ENCODE measurements around the gene SCP2. TPM values are rescaled to one million over a fixed set of nuclear protein-coding genes. Genes with fewer than 3 reads are reported as not detected.

Gene SCP2
- total RNA-seq, 2 experiments from 2014 or later: 67.4 to 67.9 TPM

DNA sequence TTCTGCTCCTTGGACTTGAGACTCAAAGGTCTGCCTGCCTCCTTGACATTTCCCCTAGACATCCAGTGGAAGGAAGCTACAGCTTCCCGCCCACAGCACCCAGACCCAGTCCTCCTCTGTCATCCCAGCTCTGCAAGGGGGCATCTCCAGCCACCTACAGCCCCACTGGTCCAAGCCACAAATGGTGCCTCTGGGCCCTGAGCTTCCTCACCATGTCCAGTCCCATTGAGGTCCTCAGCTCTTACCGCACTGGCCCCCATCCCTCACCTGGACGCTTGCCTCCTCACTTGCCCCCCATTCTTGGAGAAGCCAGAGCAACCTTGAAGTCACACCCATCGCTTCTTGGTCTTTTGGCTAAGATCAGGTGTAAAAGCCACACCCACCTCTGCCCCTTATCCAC, 148.1 kb downstream of the SCP2 start:
- POLR2A ChIA-PET: no interaction called here
- CTCF ChIA-PET: no interaction called here

GRCh38 chr1:53075761-53076163, 148.7 kb downstream of the SCP2 start:
- ChIA-PET CTCF (no interaction called here), POLR2A (no interaction called here)

DNA sequence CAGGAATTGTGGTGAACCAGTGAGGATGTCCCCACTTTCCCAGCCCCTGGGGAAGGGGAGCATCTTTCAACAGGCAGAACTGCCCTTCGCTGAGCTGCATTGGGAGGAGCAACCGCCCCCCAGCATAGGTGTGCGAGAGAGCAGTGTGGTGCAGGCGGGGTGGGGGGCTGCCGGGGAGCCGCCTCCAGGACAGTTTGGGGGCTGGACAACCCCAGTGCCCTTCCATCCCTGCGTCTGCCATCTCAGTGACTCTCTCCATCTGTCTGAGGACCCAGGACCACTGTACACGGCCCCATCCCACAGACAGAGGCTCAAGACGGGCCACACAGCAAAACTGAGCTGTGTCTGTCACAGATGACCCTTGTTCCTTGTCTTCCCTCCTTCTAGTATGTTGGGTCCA, 149.1 kb downstream of the SCP2 start:
- POLR2A ChIA-PET: no interaction called here
- CTCF ChIA-PET: no interaction called here

GRCh38 chr1:53076721-53077598, 149.9 kb downstream of the SCP2 start:
- POLR2A ChIA-PET: no interaction called here
- CTCF ChIA-PET: no interaction called here

DNA sequence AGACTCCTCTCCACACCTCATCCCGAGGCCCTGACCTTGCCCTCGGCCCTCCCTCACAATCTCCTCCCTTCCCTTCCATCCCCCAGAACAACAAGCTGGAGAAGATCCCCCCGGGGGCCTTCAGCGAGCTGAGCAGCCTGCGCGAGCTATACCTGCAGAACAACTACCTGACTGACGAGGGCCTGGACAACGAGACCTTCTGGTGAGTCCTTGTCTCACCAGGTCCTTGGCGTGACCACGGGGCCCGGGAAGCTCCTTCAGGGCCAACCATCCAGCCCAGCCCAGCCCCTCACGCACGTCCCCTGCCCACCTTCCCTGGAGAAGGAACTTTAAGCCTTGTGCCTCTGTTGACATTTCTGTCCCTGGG, 150.5 kb downstream of the SCP2 start:
- ChIA-PET CTCF (no interaction called here), POLR2A (no interaction called here)

DNA sequence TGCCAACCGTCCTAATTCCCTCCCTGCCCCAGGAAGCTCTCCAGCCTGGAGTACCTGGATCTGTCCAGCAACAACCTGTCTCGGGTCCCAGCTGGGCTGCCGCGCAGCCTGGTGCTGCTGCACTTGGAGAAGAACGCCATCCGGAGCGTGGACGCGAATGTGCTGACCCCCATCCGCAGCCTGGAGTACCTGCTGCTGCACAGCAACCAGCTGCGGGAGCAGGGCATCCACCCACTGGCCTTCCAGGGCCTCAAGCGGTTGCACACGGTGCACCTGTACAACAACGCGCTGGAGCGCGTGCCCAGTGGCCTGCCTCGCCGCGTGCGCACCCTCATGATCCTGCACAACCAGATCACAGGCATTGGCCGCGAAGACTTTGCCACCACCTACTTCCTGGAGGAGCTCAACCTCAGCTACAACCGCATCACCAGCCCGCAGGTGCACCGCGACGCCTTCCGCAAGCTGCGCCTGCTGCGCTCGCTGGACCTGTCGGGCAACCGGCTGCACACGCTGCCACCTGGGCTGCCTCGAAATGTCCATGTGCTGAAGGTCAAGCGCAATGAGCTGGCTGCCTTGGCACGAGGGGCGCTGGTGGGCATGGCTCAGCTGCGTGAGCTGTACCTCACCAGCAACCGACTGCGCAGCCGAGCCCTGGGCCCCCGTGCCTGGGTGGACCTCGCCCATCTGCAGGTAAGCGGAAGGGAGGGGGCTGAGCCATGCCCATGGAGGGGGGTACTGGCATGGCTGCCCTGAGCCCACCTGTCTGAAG, 151.4 kb downstream of the SCP2 start:
- POLR2A ChIA-PET: no interaction called here
- CTCF ChIA-PET: no interaction called here

- POLR2A ChIA-PET: no interaction called here
- CTCF ChIA-PET: no interaction called here
Observed at GRCh38 chr1:53079251-53079650, 152.2 kb downstream of the SCP2 start.

DNA sequence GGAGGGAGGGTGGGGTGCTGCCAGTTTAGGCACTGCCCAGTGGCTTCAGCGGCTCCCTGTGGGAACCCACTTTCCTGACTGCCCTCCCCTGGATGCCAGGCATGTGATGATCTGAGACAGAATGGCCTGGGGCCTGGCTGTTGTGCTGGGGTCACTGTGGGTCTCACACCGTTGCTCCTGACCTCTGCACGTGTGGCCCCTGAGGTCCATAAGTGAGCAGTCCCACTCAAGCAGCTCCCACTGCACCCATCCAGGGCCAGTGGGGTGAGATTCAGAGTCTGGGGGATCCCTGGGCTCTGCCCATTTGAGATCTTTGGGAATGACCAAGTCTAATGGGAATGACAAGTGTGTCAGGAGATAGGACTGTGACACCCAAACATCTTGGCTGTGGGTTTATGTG, 153.0 kb downstream of the SCP2 start:
- ChIA-PET POLR2A (no interaction called here), CTCF (no interaction called here)

DNA sequence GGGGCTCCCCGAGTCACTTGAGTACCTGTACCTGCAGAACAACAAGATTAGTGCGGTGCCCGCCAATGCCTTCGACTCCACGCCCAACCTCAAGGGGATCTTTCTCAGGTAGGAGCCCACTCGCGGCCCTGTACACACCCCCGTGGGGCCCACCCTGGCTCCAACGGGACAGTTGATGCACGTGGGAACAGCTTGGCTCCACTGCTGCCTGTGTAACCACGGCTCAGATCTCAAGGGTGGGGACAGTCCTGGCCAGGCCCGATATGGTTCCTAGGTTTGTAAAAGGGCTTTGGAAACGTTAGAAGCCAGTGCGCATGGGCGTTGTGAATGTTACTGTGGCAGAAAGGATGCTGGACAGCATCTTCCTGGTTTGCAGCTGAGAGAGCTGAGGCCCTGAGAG, 153.7 kb downstream of the SCP2 start:
- ChIA-PET CTCF (no interaction called here), POLR2A (no interaction called here)

- ChIA-PET POLR2A (no interaction called here), CTCF (no interaction called here)
Observed at GRCh38 chr1:53081384-53082066, 154.4 kb downstream of the SCP2 start.

GRCh38 chr1:53082826-53083455, 155.9 kb downstream of the SCP2 start:
- POLR2A ChIA-PET: no interaction called here
- CTCF ChIA-PET: interaction anchor here (0.6 kb wide), 1 partner anchor 378 kb away, joined by 4 read pairs; no protein-coding TSS in a partner anchor

- CTCF ChIA-PET: interaction anchor here (0.6 kb wide), 1 partner anchor 379 kb away, joined by 4 read pairs; no protein-coding TSS in a partner anchor
- POLR2A ChIA-PET: no interaction called here
Observed at GRCh38 chr1:53083636-53084588, 156.8 kb downstream of the SCP2 start.

GRCh38 chr1:53084589-53084971, 157.5 kb downstream of the SCP2 start:
- POLR2A ChIA-PET: no interaction called here

DNA sequence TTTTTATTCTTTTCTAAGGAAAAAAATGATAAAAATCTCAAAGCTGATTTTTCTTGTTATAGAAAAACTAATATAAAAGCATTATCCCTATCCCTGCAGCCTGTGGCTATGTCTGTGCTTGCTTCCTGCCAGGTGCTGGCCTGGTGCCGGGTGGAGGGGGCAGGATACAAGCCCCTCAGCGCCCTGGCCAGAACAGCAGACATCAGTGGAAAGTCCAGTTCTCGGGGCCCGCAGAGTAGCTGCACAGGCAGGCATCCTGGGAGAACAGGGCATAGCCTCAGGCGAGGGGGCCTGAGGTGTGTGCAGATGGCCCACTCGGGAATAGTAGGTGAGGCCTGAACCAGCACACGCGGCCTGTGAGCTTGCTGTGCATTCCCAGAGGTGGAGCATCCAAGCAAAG, 158.3 kb downstream of the SCP2 start:
- CTCF ChIA-PET: no interaction called here
- POLR2A ChIA-PET: no interaction called here

More at GRCh38 chr1:53084589-53084971, 157.5 kb downstream of the SCP2 start:
- CTCF ChIA-PET: no interaction called here

DNA sequence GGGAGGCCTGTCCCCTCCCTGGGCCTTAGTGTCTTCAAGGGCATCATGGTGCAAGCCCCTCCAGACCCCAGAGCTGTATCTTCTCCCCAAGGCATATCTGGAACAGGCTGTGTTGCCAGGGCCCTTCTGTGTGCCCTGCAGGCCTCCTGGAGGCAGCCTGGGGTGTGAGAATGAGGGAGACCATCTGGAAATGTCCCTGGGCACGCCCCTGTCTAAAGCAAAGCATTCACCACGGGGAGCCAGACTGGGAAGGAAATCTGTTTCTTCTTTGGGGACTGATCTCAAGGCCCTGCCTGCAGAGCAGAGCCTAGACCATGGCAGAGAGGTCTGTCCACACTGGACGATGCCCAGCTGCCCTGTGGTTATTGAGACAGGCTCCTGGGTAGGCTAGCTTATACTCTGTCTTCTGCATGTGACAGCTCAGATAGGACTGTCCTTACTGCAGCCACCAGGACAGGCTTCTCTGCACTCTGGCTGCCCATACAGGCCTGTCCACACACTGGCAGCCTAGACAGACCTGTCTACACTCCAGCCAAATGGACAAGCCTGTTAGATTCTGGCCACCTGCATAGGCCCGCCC, 159.5 kb downstream of the SCP2 start:
- CTCF ChIA-PET: no interaction called here
- POLR2A ChIA-PET: no interaction called here

GRCh38 chr1:53087332-53088285, 160.5 kb downstream of the SCP2 start:
- ChIA-PET CTCF (no interaction called here), POLR2A (no interaction called here)

DNA sequence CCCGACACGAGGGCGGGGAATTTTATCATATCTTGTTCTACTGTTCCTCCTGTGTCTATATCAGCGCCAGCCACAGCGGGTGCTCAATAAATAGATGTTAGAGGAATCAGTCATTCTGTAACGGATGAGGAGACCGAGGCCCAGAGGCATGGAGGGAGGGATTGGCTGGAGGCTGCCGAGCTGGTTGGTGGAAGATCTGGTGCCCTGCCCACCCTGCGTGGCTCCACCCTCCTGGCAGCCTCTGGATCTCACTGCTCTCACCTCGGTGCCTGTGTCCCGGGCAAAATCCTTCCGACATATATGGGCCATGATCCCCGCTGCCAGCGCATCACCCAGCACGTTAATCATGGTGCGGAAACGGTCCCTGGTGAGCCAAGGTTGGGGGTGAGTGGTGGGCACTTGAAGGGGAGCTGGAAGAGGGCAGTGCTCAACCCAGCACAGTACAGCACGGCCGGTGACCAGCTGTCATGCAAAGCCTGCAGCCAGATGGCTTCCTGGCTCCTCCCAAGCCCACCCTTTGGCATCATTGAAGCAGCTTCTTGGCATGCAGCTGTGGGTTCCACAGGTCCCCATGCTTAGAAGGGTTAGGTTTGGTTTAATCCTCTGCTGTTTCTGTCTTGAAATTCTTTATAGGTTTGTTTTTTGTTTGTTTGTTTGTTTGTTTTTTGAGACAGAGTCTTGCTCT, 161.7 kb downstream of the SCP2 start:
- POLR2A ChIA-PET: no interaction called here
- CTCF ChIA-PET: no interaction called here

Measured in activated CD8-positive, alpha-beta memory T cell treated with anti-CD3 and anti-CD28 coated beads for 36 hours (primary cell).